Cerebellar nuclear complex (tissue), 1 donor: ENCODE measurements around the gene GSTM5.
A peak's percentile ranks its signal among the peaks of the same experiment; 100 is the strongest.
"Not testable (repeated sequence)": the region's sequence is repeated elsewhere in the genome, so short reads cannot be mapped to it uniquely, and the experiment has no call there.

Source experiments
- DNase-seq, 2 experiments: peaks; one replicate each; lab custom pipeline; 2025; lab: John Stamatoyannopoulos, UW

The GSTM5 gene

GRCh38 chr1:109697066-109697465, 15.0 kb upstream of the GSTM5 start:
- no peak for DNase-seq

- DNase-seq, result not testable (repeated sequence)
Measured at GRCh38 chr1:109697861-109698260, 14.2 kb upstream of the GSTM5 start.

GRCh38 chr1:109702940-109703339, 9.1 kb upstream of the GSTM5 start:
- DNase-seq, result not testable (repeated sequence)

- no peak for DNase-seq
Measured at GRCh38 chr1:109704173-109704572, 7.9 kb upstream of the GSTM5 start.

- DNase-seq, result no peak
Measured at GRCh38 chr1:109705411-109705810, 6.6 kb upstream of the GSTM5 start.

- DNase-seq, result not testable (repeated sequence)
Measured at GRCh38 chr1:109708949-109709348, 3.1 kb upstream of the GSTM5 start.

GRCh38 chr1:109709822-109710221, 2.2 kb upstream of the GSTM5 start:
- peak; percentile 17 to 42 for DNase-seq

- no peak for DNase-seq
Measured at GRCh38 chr1:109712321-109712864, 342 bp downstream of the GSTM5 start.

GRCh38 chr1:109713636-109714035, 1.6 kb downstream of the GSTM5 start:
- no peak for DNase-seq

- no peak for DNase-seq
Measured at GRCh38 chr1:109714661-109715372, 2.8 kb downstream of the GSTM5 start.

GRCh38 chr1:109716121-109716520, 4.1 kb downstream of the GSTM5 start:
- DNase-seq, result no peak

GRCh38 chr1:109716570-109717090, 4.6 kb downstream of the GSTM5 start:
- no peak for DNase-seq

- no peak for DNase-seq
Measured at GRCh38 chr1:109717729-109718128, 5.7 kb downstream of the GSTM5 start.

- DNase-seq, result no peak
Measured at GRCh38 chr1:109718495-109718894, 6.4 kb downstream of the GSTM5 start.

- DNase-seq, result no peak
Measured at GRCh38 chr1:109719337-109719837, 7.3 kb downstream of the GSTM5 start.

GRCh38 chr1:109721042-109721441, 9.0 kb downstream of the GSTM5 start:
- no peak for DNase-seq

- DNase-seq, result no peak
Measured at GRCh38 chr1:109721971-109722370, 9.9 kb downstream of the GSTM5 start.

- no peak for DNase-seq
Measured at GRCh38 chr1:109722908-109723691, 11.0 kb downstream of the GSTM5 start.

GRCh38 chr1:109724933-109725332, 12.9 kb downstream of the GSTM5 start:
- no peak for DNase-seq

GRCh38 chr1:109725510-109725909, 13.5 kb downstream of the GSTM5 start:
- DNase-seq, result no peak

- no peak for DNase-seq
Measured at GRCh38 chr1:109726007-109726406, 14.0 kb downstream of the GSTM5 start.

GRCh38 chr1:109726728-109727373, 14.8 kb downstream of the GSTM5 start:
- DNase-seq, result no peak
